Neural cell (in vitro differentiated cells): ENCODE measurements around the gene CAPN13. TPM values are rescaled to one million over a fixed set of nuclear protein-coding genes. Genes with fewer than 3 reads are reported as not detected.

Source experiments
- H2AFZ ChIP-seq: fragments of 200-600, 300-800 bp; sonication (generic), shearing (Covaris generic); 2 replicates; pipeline ENCODE4 v1.6.0; 2014; ENCODE audit warnings: low read depth, mild to moderate bottlenecking, antibody characterized with exemption, low read length, moderate library complexity
- H3F3A ChIP-seq: fragments of 200-600 bp; shearing (Covaris generic); 2 replicates; pipeline ENCODE4 v1.6.1; 2016; ENCODE audit warnings: mild to moderate bottlenecking, moderate library complexity, mixed read lengths, antibody characterized with exemption, low read length; ENCODE audit not compliant: insufficient read depth, poor library complexity, severe bottlenecking
- H3K27ac ChIP-seq: fragments of 200-600, 300-800 bp; sonication (generic), shearing (Covaris generic); 2 replicates; pipeline ENCODE4 v1.5.1; 2014; ENCODE audit warnings: mild to moderate bottlenecking, low read length, moderate library complexity
- H3K27me3 ChIP-seq: fragments of 300-800, 200-600 bp; sonication (generic), shearing (Covaris generic); 2 replicates; pipeline ENCODE4 v1.6.0; 2014; ENCODE audit warnings: mild to moderate bottlenecking, low read depth, low read length, moderate library complexity; ENCODE audit not compliant: insufficient read depth
- H3K36me3 ChIP-seq: fragments of 300-800, 200-600 bp; sonication (generic), shearing (Covaris generic); 2 replicates; pipeline ENCODE4 v1.5.1; 2014; ENCODE audit warnings: mild to moderate bottlenecking, antibody characterized with exemption, low read length, moderate library complexity; ENCODE audit not compliant: insufficient read depth
- H3K4me2 ChIP-seq: fragments of 300-800, 200-600 bp; sonication (generic), shearing (Covaris generic); 2 replicates; pipeline ENCODE4 v1.6.0; 2014; ENCODE audit warnings: mild to moderate bottlenecking, low read length
- H3K4me3 ChIP-seq: fragments of 300-800, 200-600 bp; sonication (generic), shearing (Covaris generic); 2 replicates; pipeline ENCODE4 v1.5.1; 2014; ENCODE audit warnings: mild to moderate bottlenecking, low read length, moderate library complexity
- H3K79me2 ChIP-seq: fragments of 200-600 bp; shearing (Covaris generic); replicated peaks from 2 replicates; pipeline ENCODE4 v1.6.0; 2014; ENCODE audit warnings: mild to moderate bottlenecking, low read length, moderate library complexity; ENCODE audit not compliant: insufficient read depth
- H3K9ac ChIP-seq: fragments of 300-800, 200-600 bp; sonication (generic), shearing (Covaris generic); 2 replicates; pipeline ENCODE4 v1.6.1; 2016; ENCODE audit warnings: mild to moderate bottlenecking, low read length, mixed read lengths
- H3K9me2 ChIP-seq: fragments of 200-600 bp; shearing (Covaris generic); 2 replicates; pipeline ENCODE4 v1.6.1; 2016; ENCODE audit warnings: mild to moderate bottlenecking, low read length, mixed read lengths; ENCODE audit not compliant: insufficient read depth
- H3K9me3 ChIP-seq: fragments of 200-600, 300-800 bp; sonication (generic), shearing (Covaris generic); 2 replicates; pipeline ENCODE4 v1.6.1; 2016; ENCODE audit warnings: mild to moderate bottlenecking, mixed run types, low read length, moderate library complexity, mixed read lengths
- H4K20me1 ChIP-seq: fragments of 200-600 bp; shearing (Covaris generic); 2 replicates; pipeline ENCODE4 v1.6.1; 2016; ENCODE audit warnings: mild to moderate bottlenecking, mixed run types; ENCODE audit not compliant: insufficient read depth
- CTCF ChIP-seq: fragments of 450-650 bp; IDR thresholded peaks from 2 replicates; pipeline ENCODE4 v1.5.1; 2014; ENCODE audit warnings: antibody characterized with exemption, mild to moderate bottlenecking, moderate library complexity; ENCODE audit not compliant: poor library complexity, severe bottlenecking
- EP300 ChIP-seq: fragments of 450-650 bp; conservative IDR thresholded peaks from 2 replicates; pipeline ENCODE4 v1.6.1; 2014; ENCODE audit warnings: antibody characterized with exemption, mild to moderate bottlenecking, moderate library complexity; ENCODE audit not compliant: poor library complexity, severe bottlenecking
- EZH2 ChIP-seq: fragments of 200-600, 300-800 bp; shearing (Covaris generic), sonication (generic); IDR thresholded peaks from 2 replicates; pipeline ENCODE4 v1.6.1; 2014; ENCODE audit warnings: antibody characterized with exemption, low read length, borderline replicate concordance, mild to moderate bottlenecking; ENCODE audit not compliant: insufficient read depth, poor library complexity, severe bottlenecking
- MXI1 ChIP-seq: fragments of 450-650 bp; conservative IDR thresholded peaks from 2 replicates; pipeline ENCODE4 v1.6.1; 2014; ENCODE audit warnings: antibody characterized with exemption, mild to moderate bottlenecking; ENCODE audit not compliant: poor library complexity, severe bottlenecking
- POLR2AphosphoS5 ChIP-seq: IDR thresholded peaks from 2 replicates; pipeline ENCODE4 v1.6.1; 2012
- RAD21 ChIP-seq: fragments of 450-650 bp; conservative IDR thresholded peaks from 2 replicates; pipeline ENCODE4 v1.6.1; 2014; ENCODE audit warnings: antibody characterized with exemption, mild to moderate bottlenecking, moderate library complexity
- REST ChIP-seq: IDR thresholded peaks from 2 replicates; pipeline ENCODE4 v1.6.1; 2012; ENCODE audit warnings: borderline replicate concordance
- SMC3 ChIP-seq: fragments of 450-650 bp; conservative IDR thresholded peaks from 2 replicates; pipeline ENCODE4 v1.6.1; 2014; ENCODE audit warnings: antibody characterized with exemption, mild to moderate bottlenecking, moderate library complexity; ENCODE audit not compliant: poor library complexity
- TAF1 ChIP-seq: IDR thresholded peaks from 2 replicates; pipeline ENCODE4 v1.6.1; 2012; ENCODE audit warnings: low read depth
- polyA plus RNA-seq: library from polyadenylated mRNA; depleted of rRNA; stranded (reverse); fragments of >200 nt; gene quantifications from 2 replicates; pipeline ENCODE4 v1.2.3, GENCODE V29; 2014

Gene CAPN13
- polyA plus RNA-seq, 1 donor from 2014 or later: not detected

GRCh38 chr2:30692829-30693275, 114.4 kb downstream of the CAPN13 start:
- TF ChIP-seq MXI1 (no peak), EP300 (no peak), TAF1 (no peak), RAD21 (no peak), CTCF (no peak), REST (no peak), POLR2AphosphoS5 (no peak), EZH2 (no peak), SMC3 (no peak)

GRCh38 chr2:30691948-30692828, 115.1 kb downstream of the CAPN13 start:
- Histone ChIP-seq H3K27me3 (no peaks in the 10 kb centered on the region), H3K36me3 (no peaks in the 10 kb centered on the region), H3K27ac (no peak overlapping the region), H3K9ac (no peak overlapping the region), H2AFZ (no peak overlapping the region), H4K20me1 (no peaks in the 10 kb centered on the region), H3K4me3 (no peak overlapping the region), H3K4me2 (no peak overlapping the region), H3F3A (no peaks in the 10 kb centered on the region), H3K79me2 (no peaks in the 10 kb centered on the region), H3K9me3 (no peaks in the 10 kb centered on the region), H3K9me2 (no peaks in the 10 kb centered on the region)
- TF ChIP-seq EP300 (no peak), MXI1 (no peak), SMC3 (no peak), RAD21 (no peak), EZH2 (no peak), TAF1 (no peak), CTCF (no peak), POLR2AphosphoS5 (no peak), REST (no peak)

More at GRCh38 chr2:30692829-30693275, 114.4 kb downstream of the CAPN13 start:
- Histone ChIP-seq H3K9me2 (no peaks in the 10 kb centered on the region), H3F3A (no peaks in the 10 kb centered on the region), H3K4me3 (no peak overlapping the region), H2AFZ (no peak overlapping the region), H3K9me3 (no peaks in the 10 kb centered on the region), H3K9ac (no peak overlapping the region), H3K36me3 (no peaks in the 10 kb centered on the region), H3K27ac (no peak overlapping the region), H3K79me2 (no peaks in the 10 kb centered on the region), H3K27me3 (no peaks in the 10 kb centered on the region), H4K20me1 (no peaks in the 10 kb centered on the region), H3K4me2 (no peak overlapping the region)
